ENCODE measurements around the gene NDUFV2.
"Not testable (repeated sequence)": the region's sequence is repeated elsewhere in the genome, so short reads cannot be mapped to it uniquely, and the experiment has no call there.

Gene NDUFV2

GRCh38 chr18:9086624-9087023 lies 15.9 kb upstream of the NDUFV2 start:
- H3K27ac ChIP-seq: no peak overlapping the region
- no peak for TF ChIP-seq CTCF (conservative IDR thresholded peaks at IDR 0.05; ENCODE audit: low read depth)
- ChIA-PET POLR2A (ENCODE audit: low non-redundant PET) (no interaction called here), CTCF (interaction anchor here (0.7 kb wide), 1 partner anchor 526 kb away, joined by 3 read pairs; no protein-coding TSS in a partner anchor)
- DNase-seq (ENCODE audit: low spot score): no peak

GRCh38 chr18:9087144-9087543 lies 15.4 kb upstream of the NDUFV2 start:
- no peak for DNase-seq (ENCODE audit: low spot score)
- CTCF ChIA-PET: interaction anchor here (0.7 kb wide), 1 partner anchor 525 kb away, joined by 3 read pairs; no protein-coding TSS in a partner anchor
- no peak overlapping the region for H3K27ac ChIP-seq
- POLR2A ChIA-PET (ENCODE audit: low non-redundant PET): no interaction called here
- TF ChIP-seq CTCF (conservative IDR thresholded peaks at IDR 0.05; ENCODE audit: low read depth): no peak

GRCh38 chr18:9088252-9088651 lies 14.2 kb upstream of the NDUFV2 start:
- no peak for TF ChIP-seq CTCF (conservative IDR thresholded peaks at IDR 0.05; ENCODE audit: low read depth)
- no peak overlapping the region for H3K27ac ChIP-seq
- ChIA-PET POLR2A (ENCODE audit: low non-redundant PET) (no interaction called here), CTCF (no interaction called here)
- DNase-seq (ENCODE audit: low spot score): no peak

- H3K27ac ChIP-seq; DNase-seq (ENCODE audit: low spot score); POLR2A ChIA-PET (ENCODE audit: low non-redundant PET); CTCF ChIA-PET: not testable (repeated sequence)
Measured at GRCh38 chr18:9088727-9089126, 13.8 kb upstream of the NDUFV2 start.

GRCh38 chr18:9090578-9090977 lies 11.9 kb upstream of the NDUFV2 start:
- TF ChIP-seq CTCF (conservative IDR thresholded peaks at IDR 0.05; ENCODE audit: low read depth): no peak
- H3K27ac ChIP-seq: no peak overlapping the region
- POLR2A ChIA-PET (ENCODE audit: low non-redundant PET): no interaction called here
- DNase-seq (ENCODE audit: low spot score): no peak
- CTCF ChIA-PET: no interaction called here

- ChIA-PET CTCF (no interaction called here), POLR2A (ENCODE audit: low non-redundant PET) (no interaction called here)
- no peak overlapping the region for H3K27ac ChIP-seq
- no peak for TF ChIP-seq CTCF (conservative IDR thresholded peaks at IDR 0.05; ENCODE audit: low read depth)
- DNase-seq (ENCODE audit: low spot score): no peak
Measured at GRCh38 chr18:9091066-9091476, 11.4 kb upstream of the NDUFV2 start.

- CTCF ChIA-PET: interaction anchor here (0.7 kb wide), 2 partner anchors 55 to 112 kb away, joined by 3 to 5 read pairs; no protein-coding TSS in a partner anchor
- POLR2A ChIA-PET (ENCODE audit: low non-redundant PET): no interaction called here
Measured at GRCh38 chr18:9092665-9093064, 9.8 kb upstream of the NDUFV2 start.

GRCh38 chr18:9093109-9093508 lies 9.4 kb upstream of the NDUFV2 start:
- POLR2A ChIA-PET (ENCODE audit: low non-redundant PET); DNase-seq (ENCODE audit: low spot score); H3K27ac ChIP-seq: not testable (repeated sequence)
- CTCF ChIA-PET: interaction anchor here (1.3 kb wide), 1 partner anchor 19 kb away, joined by 3 read pairs; no protein-coding TSS in a partner anchor

More at GRCh38 chr18:9092665-9093064, 9.8 kb upstream of the NDUFV2 start:
- no peak for DNase-seq (ENCODE audit: low spot score)
- no peak overlapping the region for H3K27ac ChIP-seq
- TF ChIP-seq CTCF (conservative IDR thresholded peaks at IDR 0.05; ENCODE audit: low read depth): no peak

Measured in RWPE1 (cell line).